Muscle layer of duodenum (tissue), 2 donors: ENCODE data around the gene ALDH18A1.

Experiments
- H3K27ac ChIP-seq: one replicate; pipeline ENCODE4 v1.7.0; 2013; ENCODE audit warnings: mild to moderate bottlenecking, low read length
- H3K27me3 ChIP-seq: one replicate; pipeline ENCODE4 v1.7.0; 2013; ENCODE audit warnings: low read depth, mild to moderate bottlenecking, control low read depth, low read length
- H3K36me3 ChIP-seq, 2 donors: one replicate each; pipeline ENCODE4 v1.7.0; 2013; ENCODE audit warnings: low read length in 2 of 2, control low read depth in 1 of 2, mild to moderate bottlenecking in 1 of 2; ENCODE audit not compliant: insufficient read depth in 2 of 2, control insufficient read depth in 1 of 2
- H3K4me1 ChIP-seq, 2 donors: one replicate each; pipeline ENCODE4 v1.7.0; 2013; ENCODE audit warnings: low read length in 2 of 2, mild to moderate bottlenecking in 2 of 2, control low read depth in 1 of 2, moderate library complexity in 1 of 2; ENCODE audit not compliant: insufficient read depth in 2 of 2, control insufficient read depth in 1 of 2
- H3K4me3 ChIP-seq, 2 donors: one replicate each; pipeline ENCODE4 v1.7.0; 2013; ENCODE audit warnings: low read length in 2 of 2, low read depth in 1 of 2, mild to moderate bottlenecking in 1 of 2
- H3K9me3 ChIP-seq, 2 donors: one replicate each; pipeline ENCODE4 v1.7.0; 2013; ENCODE audit warnings: low read length in 2 of 2, control low read depth in 1 of 2, mild to moderate bottlenecking in 1 of 2; ENCODE audit not compliant: control insufficient read depth in 1 of 2
- donor health status: healthy.

ALDH18A1 gene

GRCh38 chr10:95656291-95657164 lies at the start of gene ALDH18A1:
Gene ALDH18A1, minus strand, starts transcription at chr10:95656711. Its CDS starts 3,334 bp downstream, at chr10:95653377.
- Histone ChIP-seq H3K27me3 (no peaks in the 10 kb centered on the region), H3K4me3 (peak within 1 kb of the TSS; percentile 69 to 84), H3K4me1 (peaks cover 0 to 4% of the 10 kb centered on the region in 2 donors), H3K36me3 (peaks cover 0 to 15% of the 10 kb centered on the region in 2 donors), H3K27ac (peak within 1 kb of the TSS; percentile 64), H3K9me3 (no peaks in the 10 kb centered on the region)

- H3K27ac ChIP-seq = no peak overlapping the region
- no peaks in the 10 kb centered on the region for H3K36me3 ChIP-seq
- no peak overlapping the region for H3K4me3 ChIP-seq
- H3K9me3 ChIP-seq = no peaks in the 10 kb centered on the region
- no peaks in the 10 kb centered on the region for H3K27me3 ChIP-seq
- no peaks in the 10 kb centered on the region for H3K4me1 ChIP-seq
These were observed 41.9 kb upstream of the ALDH18A1 start for GRCh38 chr10:95698415-95698814.

- H3K27ac ChIP-seq = no peak overlapping the region
These were observed 40.9 kb upstream of the ALDH18A1 start for GRCh38 chr10:95697429-95697828.

GRCh38 chr10:95694665-95695064 lies 38.2 kb upstream of the ALDH18A1 start:
- Histone ChIP-seq H3K27ac (no peak overlapping the region), H3K36me3 (peaks cover under 1 to 21% of the 10 kb centered on the region in 2 donors), H3K4me1 (peaks cover 8 to 20% of the 10 kb centered on the region in 2 donors), H3K4me3 (no peak overlapping the region), H3K9me3 (no peaks in the 10 kb centered on the region), H3K27me3 (no peaks in the 10 kb centered on the region)

More at GRCh38 chr10:95697429-95697828, 40.9 kb upstream of the ALDH18A1 start:
- H3K4me1 ChIP-seq = peaks cover 8% of the 10 kb centered on the region in 2 donors
- H3K36me3 ChIP-seq = no peaks in the 10 kb centered on the region
- H3K4me3 ChIP-seq = no peak overlapping the region
- H3K27me3 ChIP-seq = no peaks in the 10 kb centered on the region
- no peaks in the 10 kb centered on the region for H3K9me3 ChIP-seq

GRCh38 chr10:95693668-95694534 lies 37.4 kb upstream of the ALDH18A1 start, which contains the start of gene TCTN3:
Gene TCTN3, minus strand, starts transcription at chr10:95693927. Its CDS starts 28 bp downstream, at chr10:95693899.
- Histone ChIP-seq H3K27ac (peak within 1 kb of the TSS; percentile 88), H3K4me1 (peaks cover 8 to 20% of the 10 kb centered on the region in 2 donors), H3K9me3 (no peaks in the 10 kb centered on the region), H3K36me3 (peaks cover 8 to 25% of the 10 kb centered on the region in 2 donors), H3K27me3 (no peaks in the 10 kb centered on the region), H3K4me3 (peak within 1 kb of the TSS; percentile 89 to 95)

- peak overlapping the region; percentile 88 for H3K27ac ChIP-seq
- H3K4me3 ChIP-seq = peak overlapping the region; percentile 89 to 95
- peaks cover 8 to 20% of the 10 kb centered on the region in 2 donors for H3K4me1 ChIP-seq
- peaks cover 10 to 31% of the 10 kb centered on the region in 2 donors for H3K36me3 ChIP-seq
- no peaks in the 10 kb centered on the region for H3K27me3 ChIP-seq
- H3K9me3 ChIP-seq = no peaks in the 10 kb centered on the region
These were observed 36.7 kb upstream of the ALDH18A1 start for GRCh38 chr10:95693071-95693667.

GRCh38 chr10:95691281-95691680 lies 34.8 kb upstream of the ALDH18A1 start:
- H3K4me3 ChIP-seq = no peak overlapping the region
- H3K27me3 ChIP-seq = no peaks in the 10 kb centered on the region
- peaks cover 22 to 42% of the 10 kb centered on the region in 2 donors for H3K36me3 ChIP-seq

GRCh38 chr10:95688648-95689047 lies 32.1 kb upstream of the ALDH18A1 start:
- Histone ChIP-seq H3K27me3 (no peaks in the 10 kb centered on the region), H3K27ac (no peak overlapping the region), H3K4me3 (no peak overlapping the region), H3K9me3 (no peaks in the 10 kb centered on the region), H3K4me1 (peaks cover 8 to 20% of the 10 kb centered on the region in 2 donors), H3K36me3 (peaks cover 38 to 67% of the 10 kb centered on the region in 2 donors)

More at GRCh38 chr10:95691281-95691680, 34.8 kb upstream of the ALDH18A1 start:
- H3K4me1 ChIP-seq = peaks cover 8 to 20% of the 10 kb centered on the region in 2 donors
- no peaks in the 10 kb centered on the region for H3K9me3 ChIP-seq
- no peak overlapping the region for H3K27ac ChIP-seq

GRCh38 chr10:95683966-95684365 lies 27.5 kb upstream of the ALDH18A1 start:
- Histone ChIP-seq H3K27ac (no peak overlapping the region), H3K9me3 (no peaks in the 10 kb centered on the region), H3K4me3 (no peak overlapping the region), H3K36me3 (peaks cover 55 to 72% of the 10 kb centered on the region in 2 donors), H3K4me1 (no peaks in the 10 kb centered on the region), H3K27me3 (no peaks in the 10 kb centered on the region)

- Histone ChIP-seq H3K27me3 (no peaks in the 10 kb centered on the region), H3K4me3 (no peak overlapping the region), H3K9me3 (no peaks in the 10 kb centered on the region), H3K27ac (no peak overlapping the region), H3K36me3 (peaks cover 19 to 26% of the 10 kb centered on the region in 2 donors), H3K4me1 (no peaks in the 10 kb centered on the region)
These were observed 19.0 kb upstream of the ALDH18A1 start for GRCh38 chr10:95675403-95676116.
